HG03457 (cell line): ENCODE results near the gene CNNM2.

Experiments
- ATAC-seq: cut with Tn5 transposase; IDR thresholded peaks from one replicate; pipeline ENCODE4 v1.9.1; 2021; ENCODE audit warnings: moderate number of reproducible peaks; ENCODE audit not compliant: unreplicated experiment

CNNM2 gene

GRCh38 chr10:103067956-103068355, 149.9 kb downstream of the CNNM2 start:
- no peak for ATAC-seq

- no peak for ATAC-seq
These were observed 151.6 kb downstream of the CNNM2 start for GRCh38 chr10:103069453-103070331.

- ATAC-seq, result no peak
These were observed 154.2 kb downstream of the CNNM2 start for GRCh38 chr10:103072276-103072675.

GRCh38 chr10:103072891-103073290, 154.8 kb downstream of the CNNM2 start:
- no peak for ATAC-seq

- ATAC-seq, result no peak
These were observed 158.9 kb downstream of the CNNM2 start for GRCh38 chr10:103077020-103077419.

- no peak for ATAC-seq
These were observed 159.6 kb downstream of the CNNM2 start for GRCh38 chr10:103077491-103078308.

- ATAC-seq, result no peak
These were observed 160.2 kb downstream of the CNNM2 start for GRCh38 chr10:103078309-103078615.

GRCh38 chr10:103078676-103079075, 160.6 kb downstream of the CNNM2 start:
- no peak for ATAC-seq

GRCh38 chr10:103079100-103079499, 161.0 kb downstream of the CNNM2 start:
- ATAC-seq, result no peak

GRCh38 chr10:103079946-103080345, 161.9 kb downstream of the CNNM2 start:
- ATAC-seq, result no peak

GRCh38 chr10:103080891-103081581, 162.9 kb downstream of the CNNM2 start:
- no peak for ATAC-seq

- no peak for ATAC-seq
These were observed 164.6 kb downstream of the CNNM2 start for GRCh38 chr10:103082683-103083082.

- no peak for ATAC-seq
These were observed 165.3 kb downstream of the CNNM2 start for GRCh38 chr10:103083266-103083976.

- ATAC-seq, result no peak
These were observed 165.9 kb downstream of the CNNM2 start for GRCh38 chr10:103083977-103084320.

- no peak for ATAC-seq
These were observed 168.2 kb downstream of the CNNM2 start for GRCh38 chr10:103086261-103086660.

GRCh38 chr10:103086799-103087198, 168.7 kb downstream of the CNNM2 start:
- no peak for ATAC-seq

GRCh38 chr10:103089493-103089892, 171.4 kb downstream of the CNNM2 start:
- no peak for ATAC-seq

- no peak for ATAC-seq
These were observed 172.8 kb downstream of the CNNM2 start for GRCh38 chr10:103090911-103091310.

GRCh38 chr10:103095005-103095404, 176.9 kb downstream of the CNNM2 start:
- ATAC-seq, result no peak

GRCh38 chr10:103096130-103096529, 178.0 kb downstream of the CNNM2 start:
- ATAC-seq, result no peak

GRCh38 chr10:103098240-103098639, 180.1 kb downstream of the CNNM2 start:
- no peak for ATAC-seq
